Measurements from ENCODE around the gene ATP6V0D1.

DNA sequence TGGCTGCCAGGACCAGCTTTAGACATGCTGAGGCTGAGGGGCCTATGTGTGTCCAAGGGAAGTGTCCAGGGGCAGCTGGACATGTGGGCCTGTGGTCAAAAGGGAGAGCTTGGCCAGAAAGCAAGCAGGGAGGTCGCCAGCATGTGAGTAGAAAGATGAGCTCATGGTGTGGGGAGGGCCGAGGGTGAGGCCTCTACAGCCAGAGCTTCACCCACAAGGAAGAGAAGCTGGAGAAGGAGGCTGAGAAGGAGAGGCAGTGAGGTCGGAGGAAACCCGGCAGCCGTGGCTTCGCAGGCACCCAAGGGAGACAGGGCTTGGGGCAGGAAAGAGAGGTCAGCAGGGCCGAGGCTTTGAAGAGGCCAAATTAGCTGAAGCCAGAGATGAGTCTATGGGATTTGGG lies 54.0 kb downstream of the ATP6V0D1 start:
- TF ChIP-seq MYNN (tag by site-specific recombination; IDR thresholded peaks at IDR 0.05; ENCODE audit: borderline replicate concordance), result no peak
- TF ChIP-seq, protein P1, sequence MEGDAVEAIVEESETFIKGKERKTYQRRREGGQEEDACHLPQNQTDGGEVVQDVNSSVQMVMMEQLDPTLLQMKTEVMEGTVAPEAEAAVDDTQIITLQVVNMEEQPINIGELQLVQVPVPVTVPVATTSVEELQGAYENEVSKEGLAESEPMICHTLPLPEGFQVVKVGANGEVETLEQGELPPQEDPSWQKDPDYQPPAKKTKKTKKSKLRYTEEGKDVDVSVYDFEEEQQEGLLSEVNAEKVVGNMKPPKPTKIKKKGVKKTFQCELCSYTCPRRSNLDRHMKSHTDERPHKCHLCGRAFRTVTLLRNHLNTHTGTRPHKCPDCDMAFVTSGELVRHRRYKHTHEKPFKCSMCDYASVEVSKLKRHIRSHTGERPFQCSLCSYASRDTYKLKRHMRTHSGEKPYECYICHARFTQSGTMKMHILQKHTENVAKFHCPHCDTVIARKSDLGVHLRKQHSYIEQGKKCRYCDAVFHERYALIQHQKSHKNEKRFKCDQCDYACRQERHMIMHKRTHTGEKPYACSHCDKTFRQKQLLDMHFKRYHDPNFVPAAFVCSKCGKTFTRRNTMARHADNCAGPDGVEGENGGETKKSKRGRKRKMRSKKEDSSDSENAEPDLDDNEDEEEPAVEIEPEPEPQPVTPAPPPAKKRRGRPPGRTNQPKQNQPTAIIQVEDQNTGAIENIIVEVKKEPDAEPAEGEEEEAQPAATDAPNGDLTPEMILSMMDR (tag by site-specific recombination; IDR thresholded peaks at IDR 0.05), result no peak
- TF ChIP-seq ZNF423 (tag by site-specific recombination; IDR thresholded peaks at IDR 0.05), result no peak
- TF ChIP-seq, protein P2, sequence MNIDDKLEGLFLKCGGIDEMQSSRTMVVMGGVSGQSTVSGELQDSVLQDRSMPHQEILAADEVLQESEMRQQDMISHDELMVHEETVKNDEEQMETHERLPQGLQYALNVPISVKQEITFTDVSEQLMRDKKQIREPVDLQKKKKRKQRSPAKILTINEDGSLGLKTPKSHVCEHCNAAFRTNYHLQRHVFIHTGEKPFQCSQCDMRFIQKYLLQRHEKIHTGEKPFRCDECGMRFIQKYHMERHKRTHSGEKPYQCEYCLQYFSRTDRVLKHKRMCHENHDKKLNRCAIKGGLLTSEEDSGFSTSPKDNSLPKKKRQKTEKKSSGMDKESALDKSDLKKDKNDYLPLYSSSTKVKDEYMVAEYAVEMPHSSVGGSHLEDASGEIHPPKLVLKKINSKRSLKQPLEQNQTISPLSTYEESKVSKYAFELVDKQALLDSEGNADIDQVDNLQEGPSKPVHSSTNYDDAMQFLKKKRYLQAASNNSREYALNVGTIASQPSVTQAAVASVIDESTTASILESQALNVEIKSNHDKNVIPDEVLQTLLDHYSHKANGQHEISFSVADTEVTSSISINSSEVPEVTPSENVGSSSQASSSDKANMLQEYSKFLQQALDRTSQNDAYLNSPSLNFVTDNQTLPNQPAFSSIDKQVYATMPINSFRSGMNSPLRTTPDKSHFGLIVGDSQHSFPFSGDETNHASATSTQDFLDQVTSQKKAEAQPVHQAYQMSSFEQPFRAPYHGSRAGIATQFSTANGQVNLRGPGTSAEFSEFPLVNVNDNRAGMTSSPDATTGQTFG (tag by site-specific recombination; IDR thresholded peaks at IDR 0.05; ENCODE audit: borderline replicate concordance), result no peak
- TF ChIP-seq ZNF223 (tag by site-specific recombination; IDR thresholded peaks at IDR 0.05), result no peak
- TF ChIP-seq SETDB1 (IDR thresholded peaks at IDR 0.05; ENCODE audit: insufficient read length, low read length), result no peak
- no peak for TF ChIP-seq ZNF394 (tag by site-specific recombination; IDR thresholded peaks at IDR 0.05; ENCODE audit: borderline replicate concordance)
